ENCODE measurements around the gene PTGDS. TPM values are rescaled to one million over a fixed set of nuclear protein-coding genes. Genes with fewer than 3 reads are reported as not detected.

Gene PTGDS
- total RNA-seq, 1 donor from 2014 or later: 477 TPM

- intact Hi-C loops (cut with DNase I): no loop called here
- Histone ChIP-seq H3K4me3 (no peak overlapping the region), H3K27ac (no peak overlapping the region), H3K4me1 (no peaks in the 10 kb centered on the region), H3K27me3 (no peaks in the 10 kb centered on the region), H3K9me3 (no peaks in the 10 kb centered on the region), H3K36me3 (no peaks in the 10 kb centered on the region)
- no peak for DNase-seq
- ATAC-seq: no peak
- TF ChIP-seq CTCF (IDR thresholded peaks at IDR 0.05): no peak
Measured at GRCh38 chr9:136955943-136956335, 21.4 kb upstream of the PTGDS start.

GRCh38 chr9:136956604-136957003 lies 20.7 kb upstream of the PTGDS start:
- H3K36me3 ChIP-seq: no peaks in the 10 kb centered on the region
- no peaks in the 10 kb centered on the region for H3K27me3 ChIP-seq
- H3K4me3 ChIP-seq: no peak overlapping the region
- TF ChIP-seq CTCF (IDR thresholded peaks at IDR 0.05): no peak
- ATAC-seq (no peak), DNase-seq (no peak)
- H3K27ac ChIP-seq: no peak overlapping the region
- no peaks in the 10 kb centered on the region for H3K9me3 ChIP-seq
- H3K4me1 ChIP-seq: no peaks in the 10 kb centered on the region
- intact Hi-C loops (cut with DNase I): no loop called here

- Histone ChIP-seq H3K9me3 (no peaks in the 10 kb centered on the region), H3K27ac (no peak overlapping the region), H3K27me3 (no peaks in the 10 kb centered on the region), H3K36me3 (no peaks in the 10 kb centered on the region), H3K4me1 (no peaks in the 10 kb centered on the region), H3K4me3 (no peak overlapping the region)
- DNase-seq (no peak), ATAC-seq (no peak)
- intact Hi-C loops (cut with DNase I): no loop called here
- TF ChIP-seq CTCF (IDR thresholded peaks at IDR 0.05): no peak
Measured at GRCh38 chr9:136957461-136957860, 19.8 kb upstream of the PTGDS start.

- Histone ChIP-seq H3K36me3 (no peaks in the 10 kb centered on the region), H3K9me3 (no peaks in the 10 kb centered on the region), H3K4me3 (no peak overlapping the region), H3K27ac (no peak overlapping the region), H3K27me3 (no peaks in the 10 kb centered on the region), H3K4me1 (no peaks in the 10 kb centered on the region)
- DNase-seq (no peak), ATAC-seq (no peak)
- intact Hi-C loops (cut with DNase I): no loop called here
- TF ChIP-seq CTCF (IDR thresholded peaks at IDR 0.05): no peak
Measured at GRCh38 chr9:136957901-136958300, 19.4 kb upstream of the PTGDS start.

- Histone ChIP-seq H3K27ac (no peak overlapping the region), H3K4me3 (no peak overlapping the region), H3K27me3 (no peaks in the 10 kb centered on the region), H3K36me3 (no peaks in the 10 kb centered on the region), H3K9me3 (no peaks in the 10 kb centered on the region), H3K4me1 (no peaks in the 10 kb centered on the region)
- intact Hi-C loops (cut with DNase I): no loop called here
- DNase-seq (no peak), ATAC-seq (no peak)
- TF ChIP-seq CTCF (IDR thresholded peaks at IDR 0.05): no peak
Measured at GRCh38 chr9:136958473-136958872, 18.8 kb upstream of the PTGDS start.

All from upper lobe of right lung (tissue), 1 donor.